NCI-H526 (cell line): Measurements from ENCODE around the gene CBR3.

Source experiments
- DNase-seq, 2 experiments: peaks; one replicate each; lab custom pipeline; 2025; lab: John Stamatoyannopoulos, UW

CBR3 gene

GRCh38 chr21:36156339-36156814, 21.5 kb downstream of the CBR3 start:
- DNase-seq: peak; percentile 92 to 99

- DNase-seq: peak in 1 of 2 experiments; percentile 81
Observed at GRCh38 chr21:36156815-36157670, 22.2 kb downstream of the CBR3 start, which contains the start of gene DOP1B. DOP1B (plus strand) TSS chr21:36156824; CDS start chr21:36164734, 7,910 bp downstream.

- no peak for DNase-seq
Observed at GRCh38 chr21:36159356-36159921, 24.6 kb downstream of the CBR3 start.

- no peak for DNase-seq
Observed at GRCh38 chr21:36160850-36161178, 25.9 kb downstream of the CBR3 start.

- no peak for DNase-seq
Observed at GRCh38 chr21:36162631-36163030, 27.8 kb downstream of the CBR3 start.

GRCh38 chr21:36163750-36164741, 29.2 kb downstream of the CBR3 start:
- no peak for DNase-seq

- DNase-seq: no peak
Observed at GRCh38 chr21:36165356-36165755, 30.5 kb downstream of the CBR3 start.

GRCh38 chr21:36166705-36167104, 31.8 kb downstream of the CBR3 start:
- DNase-seq: no peak

GRCh38 chr21:36167541-36167940, 32.7 kb downstream of the CBR3 start:
- no peak for DNase-seq

GRCh38 chr21:36169470-36170128, 34.7 kb downstream of the CBR3 start:
- no peak for DNase-seq

GRCh38 chr21:36170823-36171222, 35.9 kb downstream of the CBR3 start:
- no peak for DNase-seq

GRCh38 chr21:36171336-36171735, 36.5 kb downstream of the CBR3 start:
- DNase-seq: no peak

- no peak for DNase-seq
Observed at GRCh38 chr21:36171741-36172331, 37.0 kb downstream of the CBR3 start.

- no peak for DNase-seq
Observed at GRCh38 chr21:36174780-36175179, 39.9 kb downstream of the CBR3 start.

- no peak for DNase-seq
Observed at GRCh38 chr21:36175771-36176565, 41.1 kb downstream of the CBR3 start.

GRCh38 chr21:36178349-36178748, 43.5 kb downstream of the CBR3 start:
- no peak for DNase-seq

GRCh38 chr21:36179145-36179544, 44.3 kb downstream of the CBR3 start:
- DNase-seq: no peak

- no peak for DNase-seq
Observed at GRCh38 chr21:36180963-36181362, 46.1 kb downstream of the CBR3 start.

GRCh38 chr21:36183144-36183795, 48.4 kb downstream of the CBR3 start:
- DNase-seq: no peak

GRCh38 chr21:36184545-36184944, 49.7 kb downstream of the CBR3 start:
- DNase-seq: no peak
